Liver (tissue), 9 donors: ENCODE measurements around the gene ZFYVE28. TPM values are rescaled to one million over a fixed set of nuclear protein-coding genes. Genes with fewer than 3 reads are reported as not detected.

Source experiments
- DNase-seq: peaks from one replicate; pipeline ENCODE4 v3.0.0-alpha.2; 2017; ENCODE audit warnings: low spot score
- H3K27ac ChIP-seq, 2 donors: one replicate each; pipeline ENCODE4 v1.7.0; 2013; ENCODE audit warnings: inconsistent platforms in 2 of 2, low read length in 2 of 2, control low read depth in 1 of 2, low read depth in 1 of 2, mild to moderate bottlenecking in 1 of 2
- H3K27me3 ChIP-seq, 4 donors: one replicate each; pipeline versions ENCODE4 v1.6.1 to v1.7.0; 2013; ENCODE audit warnings: low read length in 3 of 4, inconsistent platforms in 1 of 4, mild to moderate bottlenecking in 1 of 4, moderate library complexity in 1 of 4; ENCODE audit not compliant: control insufficient read depth in 4 of 4, insufficient read depth in 4 of 4
- H3K36me3 ChIP-seq, 4 donors: one replicate each; pipeline versions ENCODE4 v1.6.1 to v1.7.0; 2013; ENCODE audit warnings: low read length in 3 of 4, mild to moderate bottlenecking in 3 of 4, low read depth in 1 of 4, moderate library complexity in 1 of 4; ENCODE audit not compliant: control insufficient read depth in 4 of 4, insufficient read depth in 3 of 4
- H3K4me1 ChIP-seq, 4 donors: one replicate each; pipeline versions ENCODE4 v1.6.1 to v1.7.0; 2013; ENCODE audit warnings: low read length in 3 of 4, mild to moderate bottlenecking in 3 of 4, moderate library complexity in 1 of 4; ENCODE audit not compliant: control insufficient read depth in 4 of 4, insufficient read depth in 4 of 4
- H3K4me3 ChIP-seq, 3 donors: one replicate each; pipeline versions ENCODE4 v1.6.1 to v1.7.0; 2013; ENCODE audit warnings: low read length in 3 of 3, control low read depth in 1 of 3, low read depth in 1 of 3, mild to moderate bottlenecking in 1 of 3
- H3K9ac ChIP-seq, 2 donors: one replicate each; pipeline ENCODE4 v1.7.0; 2013; ENCODE audit warnings: low read length in 2 of 2, mild to moderate bottlenecking in 2 of 2, moderate library complexity in 2 of 2, control low read depth in 1 of 2, low read depth in 1 of 2
- H3K9me3 ChIP-seq, 4 donors: one replicate each; pipeline versions ENCODE4 v1.6.1 to v1.7.0; 2013; ENCODE audit warnings: low read length in 3 of 4; ENCODE audit not compliant: control insufficient read depth in 4 of 4
- CTCF ChIP-seq: fragments of 150-350 bp; IDR thresholded peaks from 2 replicates; pipeline ENCODE4 v1.5.1; 2017; ENCODE audit warnings: improper control_type of control experiment, low read depth, low read length; ENCODE audit not compliant: missing input control
- EGR1 ChIP-seq, 2 donors: IDR thresholded peaks; 2 replicates each; pipeline ENCODE4 v1.6.1; 2016 to 2018; ENCODE audit warnings: antibody characterized with exemption in 2 of 2, low read depth in 2 of 2
- FOXA1 ChIP-seq: IDR thresholded peaks from 2 replicates; pipeline ENCODE4 v1.6.1; 2016; ENCODE audit warnings: antibody characterized with exemption
- FOXA2 ChIP-seq: IDR thresholded peaks from 2 replicates; pipeline ENCODE4 v1.6.1; 2016; ENCODE audit warnings: antibody characterized with exemption
- GABPA ChIP-seq, 2 donors: IDR thresholded peaks in 1 of 2; conservative IDR thresholded peaks in 1 of 2; 2 replicates each; pipeline ENCODE4 v1.6.1; 2016; ENCODE audit warnings: antibody characterized with exemption in 2 of 2, mild to moderate bottlenecking in 1 of 2, moderate library complexity in 1 of 2
- HNF4A ChIP-seq, 2 donors: conservative IDR thresholded peaks; 2 replicates each; pipeline ENCODE4 v1.6.1; 2016; ENCODE audit warnings: antibody characterized with exemption in 2 of 2, mild to moderate bottlenecking in 2 of 2
- HNF4G ChIP-seq: IDR thresholded peaks from 2 replicates; pipeline ENCODE4 v1.6.1; 2016; ENCODE audit warnings: antibody characterized with exemption
- JUND ChIP-seq, 2 donors: IDR thresholded peaks; 2 replicates each; pipeline ENCODE4 v1.6.1; 2016; ENCODE audit warnings: antibody characterized with exemption in 2 of 2
- MAX ChIP-seq: IDR thresholded peaks from 2 replicates; pipeline ENCODE4 v1.6.1; 2016; ENCODE audit warnings: antibody characterized with exemption
- NR2F2 ChIP-seq: IDR thresholded peaks from 2 replicates; pipeline ENCODE4 v1.6.1; 2016; ENCODE audit warnings: antibody characterized with exemption
- RAD21 ChIP-seq, 2 donors: IDR thresholded peaks; 2 replicates each; pipeline ENCODE4 v1.6.1; 2016; ENCODE audit warnings: antibody characterized with exemption in 2 of 2, mild to moderate bottlenecking in 2 of 2
- REST ChIP-seq: IDR thresholded peaks from 2 replicates; pipeline ENCODE4 v1.6.1; 2016; ENCODE audit warnings: antibody characterized with exemption, mild to moderate bottlenecking
- RXRA ChIP-seq, 2 donors: IDR thresholded peaks; 2 replicates each; pipeline ENCODE4 v1.6.1; 2017 to 2018; ENCODE audit warnings: antibody characterized with exemption in 2 of 2, mild to moderate bottlenecking in 1 of 2
- SP1 ChIP-seq: IDR thresholded peaks from 2 replicates; pipeline ENCODE4 v1.6.1; 2018; ENCODE audit warnings: antibody characterized with exemption, mild to moderate bottlenecking
- TAF1 ChIP-seq: conservative IDR thresholded peaks from 2 replicates; pipeline ENCODE4 v1.6.1; 2016; ENCODE audit warnings: antibody characterized with exemption, mild to moderate bottlenecking
- YY1 ChIP-seq: IDR thresholded peaks from 2 replicates; pipeline ENCODE4 v1.6.1; 2016; ENCODE audit warnings: antibody characterized with exemption, mild to moderate bottlenecking
- WGBS: extraction: QIAGEN DNeasy Blood & Tissue Kit; methylation state at CpG from one replicate; pipeline ENCODE4 v1.1.7; 2013; 5-methylcytosine and 5-hydroxymethylcytosine counted together
- polyA plus RNA-seq, 2 donors: library from polyadenylated mRNA; stranded (reverse) in 1 of 2; unstranded in 1 of 2; fragments of 200-250 nt in 1 of 2; fragments of >200 nt in 1 of 2; fragmentation: Nextera tagmentation in 1 of 2; extraction: Ambion mirVana in 1 of 2; gene quantifications; one replicate each; pipeline versions ENCODE4 v1.2.1 to v1.2.3, GENCODE V29; 2013 to 2015
- total RNA-seq, 2 donors: library from RNA; depleted of rRNA; stranded (reverse); fragments of >200 nt; gene quantifications; one replicate each; pipeline ENCODE4 v1.2.3, GENCODE V29; 2014
- TF ChIP-seq, protein P1 (sequence below): IDR thresholded peaks from 2 replicates; pipeline ENCODE4 v1.6.1; 2016; ENCODE audit warnings: antibody characterized with exemption
- donor health status: healthy.
- donor health status: healthy.
- donor health status: healthy.
- donor health status: healthy.
- donor health status: healthy.

The ZFYVE28 gene
- total and polyA plus RNA-seq, 4 donors, result 2.0 to 6.1 (median 2.7) TPM

- Histone ChIP-seq H3K36me3 (no peaks in the 10 kb centered on the region), H3K27ac (no peak overlapping the region), H3K9me3 (peaks cover 0 to 3% (median 0%) of the 10 kb centered on the region in 4 donors), H3K4me3 (no peak overlapping the region), H3K9ac (no peak overlapping the region), H3K27me3 (no peaks in the 10 kb centered on the region), H3K4me1 (peaks cover 14 to 26% (median 20%) of the 10 kb centered on the region in 4 donors)
- no peak for DNase-seq
- TF ChIP-seq HNF4G (no peak), GABPA (IDR thresholded peaks at IDR 0.05 in 1 of 2, conservative IDR thresholded peaks at IDR 0.05 in 1 of 2) (no peak), REST (no peak), RAD21 (IDR thresholded peaks at IDR 0.05) (no peak), FOXA1 (no peak), CTCF (no peak), FOXA2 (no peak), NR2F2 (no peak), EGR1 (IDR thresholded peaks at IDR 0.05; ENCODE audit: low read depth in 2 of 2) (no peak), JUND (IDR thresholded peaks at IDR 0.05) (no peak), SP1 (no peak), HNF4A (conservative IDR thresholded peaks at IDR 0.05) (no peak), TAF1 (no peak), RXRA (IDR thresholded peaks at IDR 0.05) (no peak), YY1 (no peak)
- WGBS, result 84% methylated on average over 20 of the region's 20 CpGs
Measured at GRCh38 chr4:2366252-2367192, 51.9 kb downstream of the ZFYVE28 start.

DNA sequence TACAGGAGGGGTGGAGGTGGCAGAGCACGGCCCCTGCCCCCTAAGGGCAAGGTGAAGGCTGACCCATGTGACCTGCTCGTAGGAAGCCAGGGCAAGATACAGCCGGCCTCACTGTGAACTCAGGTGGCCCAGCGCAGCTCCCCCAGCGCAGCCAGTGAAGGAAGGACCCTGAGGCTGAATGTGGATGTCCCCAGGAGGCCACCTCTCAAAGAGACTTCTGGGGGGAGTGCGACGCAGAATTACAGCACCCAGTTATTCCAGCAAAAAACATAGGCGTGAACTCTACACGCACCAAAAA lies 52.6 kb downstream of the ZFYVE28 start:
- no peak for TF ChIP-seq MAX
- TF ChIP-seq, protein P1, sequence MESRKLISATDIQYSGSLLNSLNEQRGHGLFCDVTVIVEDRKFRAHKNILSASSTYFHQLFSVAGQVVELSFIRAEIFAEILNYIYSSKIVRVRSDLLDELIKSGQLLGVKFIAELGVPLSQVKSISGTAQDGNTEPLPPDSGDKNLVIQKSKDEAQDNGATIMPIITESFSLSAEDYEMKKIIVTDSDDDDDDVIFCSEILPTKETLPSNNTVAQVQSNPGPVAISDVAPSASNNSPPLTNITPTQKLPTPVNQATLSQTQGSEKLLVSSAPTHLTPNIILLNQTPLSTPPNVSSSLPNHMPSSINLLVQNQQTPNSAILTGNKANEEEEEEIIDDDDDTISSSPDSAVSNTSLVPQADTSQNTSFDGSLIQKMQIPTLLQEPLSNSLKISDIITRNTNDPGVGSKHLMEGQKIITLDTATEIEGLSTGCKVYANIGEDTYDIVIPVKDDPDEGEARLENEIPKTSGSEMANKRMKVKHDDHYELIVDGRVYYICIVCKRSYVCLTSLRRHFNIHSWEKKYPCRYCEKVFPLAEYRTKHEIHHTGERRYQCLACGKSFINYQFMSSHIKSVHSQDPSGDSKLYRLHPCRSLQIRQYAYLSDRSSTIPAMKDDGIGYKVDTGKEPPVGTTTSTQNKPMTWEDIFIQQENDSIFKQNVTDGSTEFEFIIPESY, result no peak
- Histone ChIP-seq H3K9me3 (peaks cover 0 to 3% (median 0%) of the 10 kb centered on the region in 4 donors), H3K9ac (no peak overlapping the region), H3K4me3 (no peak overlapping the region), H3K36me3 (no peaks in the 10 kb centered on the region), H3K4me1 (peaks cover 14 to 26% (median 20%) of the 10 kb centered on the region in 4 donors), H3K27ac (no peak overlapping the region), H3K27me3 (no peaks in the 10 kb centered on the region)
- WGBS, result 76% methylated on average over 9 of the region's 9 CpGs
- no peak for DNase-seq
